ENCODE results near the gene SCARB2. TPM values are rescaled to one million over a fixed set of nuclear protein-coding genes. Genes with fewer than 3 reads are reported as not detected.

The SCARB2 gene
- total RNA-seq, 1 donor from 2014 or later: 172 TPM

DNA sequence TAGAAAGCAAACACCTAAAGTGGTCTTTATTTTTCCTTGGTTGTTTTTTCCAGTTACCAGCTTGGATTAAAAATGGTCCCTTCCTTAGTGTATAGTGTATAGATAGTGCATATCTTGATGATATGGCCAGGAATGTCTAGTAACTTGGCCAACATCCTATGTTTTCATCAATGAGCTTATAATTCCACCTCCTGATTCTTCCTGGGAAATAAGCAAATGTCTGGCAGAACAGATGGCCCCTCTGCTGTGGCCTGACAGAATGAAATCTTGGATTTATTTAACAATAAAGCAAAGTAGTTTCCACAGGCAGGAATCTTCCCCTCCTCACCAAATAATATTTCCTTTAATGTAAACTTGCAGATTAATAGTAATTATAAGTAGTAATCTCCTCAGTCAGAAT is 6.1 kb downstream of the SCARB2 start:
- Histone ChIP-seq H3K4me1 (ENCODE audit: insufficient read depth, low read length) (peaks cover 21% of the 10 kb centered on the region), H3K9me3 (ENCODE audit: insufficient read depth, low read depth, low read length) (no peaks in the 10 kb centered on the region), H3K4me2 (ENCODE audit: low read length) (peak overlapping the region; percentile 83), H4K20me1 (ENCODE audit: insufficient read depth, low read length) (peaks cover 54% of the 10 kb centered on the region), H3K9ac (ENCODE audit: low read length) (no peak overlapping the region), H2AFZ (ENCODE audit: low read depth, low read length) (no peak overlapping the region), H3K79me2 (ENCODE audit: insufficient read depth, low read length) (peaks cover 99% of the 10 kb centered on the region), H3K36me3 (ENCODE audit: insufficient read depth, low read length) (no peaks in the 10 kb centered on the region), H3K27me3 (ENCODE audit: insufficient read depth, low read length) (no peaks in the 10 kb centered on the region), H3K27ac (ENCODE audit: low read depth, low read length) (no peak overlapping the region), H3K4me3 (ENCODE audit: insufficient read depth, low read depth, low read length) (no peak overlapping the region)
- FAIRE-seq (no peak), DNase-seq (ENCODE audit: low read depth) (no peak)
- H3K9me3 Mint-ChIP-seq (ENCODE audit: unreplicated experiment): no peaks in the 10 kb centered on the region
- H3K4me3 Mint-ChIP-seq (ENCODE audit: unreplicated experiment): no peak overlapping the region
- no peaks in the 10 kb centered on the region for H3K27me3 Mint-ChIP-seq (ENCODE audit: low read depth, unreplicated experiment)
- peaks cover 41% of the 10 kb centered on the region for H3K4me1 Mint-ChIP-seq (ENCODE audit: low read depth, unreplicated experiment)
- H3K36me3 Mint-ChIP-seq (ENCODE audit: low read depth, unreplicated experiment): no peaks in the 10 kb centered on the region
- no peak overlapping the region for H3K27ac Mint-ChIP-seq (ENCODE audit: unreplicated experiment)
- TF ChIP-seq, protein P1, sequence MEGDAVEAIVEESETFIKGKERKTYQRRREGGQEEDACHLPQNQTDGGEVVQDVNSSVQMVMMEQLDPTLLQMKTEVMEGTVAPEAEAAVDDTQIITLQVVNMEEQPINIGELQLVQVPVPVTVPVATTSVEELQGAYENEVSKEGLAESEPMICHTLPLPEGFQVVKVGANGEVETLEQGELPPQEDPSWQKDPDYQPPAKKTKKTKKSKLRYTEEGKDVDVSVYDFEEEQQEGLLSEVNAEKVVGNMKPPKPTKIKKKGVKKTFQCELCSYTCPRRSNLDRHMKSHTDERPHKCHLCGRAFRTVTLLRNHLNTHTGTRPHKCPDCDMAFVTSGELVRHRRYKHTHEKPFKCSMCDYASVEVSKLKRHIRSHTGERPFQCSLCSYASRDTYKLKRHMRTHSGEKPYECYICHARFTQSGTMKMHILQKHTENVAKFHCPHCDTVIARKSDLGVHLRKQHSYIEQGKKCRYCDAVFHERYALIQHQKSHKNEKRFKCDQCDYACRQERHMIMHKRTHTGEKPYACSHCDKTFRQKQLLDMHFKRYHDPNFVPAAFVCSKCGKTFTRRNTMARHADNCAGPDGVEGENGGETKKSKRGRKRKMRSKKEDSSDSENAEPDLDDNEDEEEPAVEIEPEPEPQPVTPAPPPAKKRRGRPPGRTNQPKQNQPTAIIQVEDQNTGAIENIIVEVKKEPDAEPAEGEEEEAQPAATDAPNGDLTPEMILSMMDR (IDR thresholded peaks at IDR 0.05; ENCODE audit: insufficient read depth, low read depth, low read length): no peak
- TF ChIP-seq EZH2 (IDR thresholded peaks at IDR 0.05; ENCODE audit: insufficient read depth, low read length): no peak

- H3K36me3 ChIP-seq (ENCODE audit: insufficient read depth, low read length): no peaks in the 10 kb centered on the region
- FAIRE-seq: no peak
- Mint-ChIP-seq H3K27ac (ENCODE audit: unreplicated experiment) (peak overlapping the region; percentile 34), H3K27me3 (ENCODE audit: low read depth, unreplicated experiment) (no peaks in the 10 kb centered on the region), H3K36me3 (ENCODE audit: low read depth, unreplicated experiment) (no peaks in the 10 kb centered on the region), H3K4me1 (ENCODE audit: low read depth, unreplicated experiment) (peaks cover 36% of the 10 kb centered on the region), H3K9me3 (ENCODE audit: unreplicated experiment) (no peaks in the 10 kb centered on the region), H3K4me3 (ENCODE audit: unreplicated experiment) (no peak overlapping the region)
- H4K20me1 ChIP-seq (ENCODE audit: insufficient read depth, low read length): peaks cover 44% of the 10 kb centered on the region
- H3K4me1 ChIP-seq (ENCODE audit: insufficient read depth, low read length): peaks cover 11% of the 10 kb centered on the region
- H3K27ac ChIP-seq (ENCODE audit: low read depth, low read length): peak overlapping the region; percentile 23
- H3K9me3 ChIP-seq (ENCODE audit: insufficient read depth, low read depth, low read length): no peaks in the 10 kb centered on the region
- DNase-seq (ENCODE audit: low read depth): no peak
- H3K79me2 ChIP-seq (ENCODE audit: insufficient read depth, low read length): peaks cover 99% of the 10 kb centered on the region
- no peaks in the 10 kb centered on the region for H3K27me3 ChIP-seq (ENCODE audit: insufficient read depth, low read length)
- no peak overlapping the region for H2AFZ ChIP-seq (ENCODE audit: low read depth, low read length)
- no peak overlapping the region for H3K4me3 ChIP-seq (ENCODE audit: insufficient read depth, low read depth, low read length)
- TF ChIP-seq, protein P1 (IDR thresholded peaks at IDR 0.05; ENCODE audit: insufficient read depth, low read depth, low read length): no peak
- TF ChIP-seq EZH2 (IDR thresholded peaks at IDR 0.05; ENCODE audit: insufficient read depth, low read length): no peak
- H3K9ac ChIP-seq (ENCODE audit: low read length): no peak overlapping the region
- no peak overlapping the region for H3K4me2 ChIP-seq (ENCODE audit: low read length)
Observed at GRCh38 chr4:76206222-76206942, 7.2 kb downstream of the SCARB2 start.

GRCh38 chr4:76205476-76205875 is 8.1 kb downstream of the SCARB2 start:
- no peak for TF ChIP-seq EZH2 (IDR thresholded peaks at IDR 0.05; ENCODE audit: insufficient read depth, low read length)
- TF ChIP-seq, protein P1 (IDR thresholded peaks at IDR 0.05; ENCODE audit: insufficient read depth, low read depth, low read length): no peak
- Histone ChIP-seq H3K9ac (ENCODE audit: low read length) (no peak overlapping the region), H3K27me3 (ENCODE audit: insufficient read depth, low read length) (no peaks in the 10 kb centered on the region), H3K9me3 (ENCODE audit: insufficient read depth, low read depth, low read length) (no peaks in the 10 kb centered on the region), H2AFZ (ENCODE audit: low read depth, low read length) (no peak overlapping the region), H3K4me2 (ENCODE audit: low read length) (no peak overlapping the region), H3K79me2 (ENCODE audit: insufficient read depth, low read length) (peaks cover 99% of the 10 kb centered on the region), H3K4me3 (ENCODE audit: insufficient read depth, low read depth, low read length) (no peak overlapping the region), H3K4me1 (ENCODE audit: insufficient read depth, low read length) (peaks cover 6% of the 10 kb centered on the region), H4K20me1 (ENCODE audit: insufficient read depth, low read length) (peaks cover 48% of the 10 kb centered on the region), H3K36me3 (ENCODE audit: insufficient read depth, low read length) (no peaks in the 10 kb centered on the region), H3K27ac (ENCODE audit: low read depth, low read length) (no peak overlapping the region)
- DNase-seq (ENCODE audit: low read depth): no peak
- no peaks in the 10 kb centered on the region for H3K9me3 Mint-ChIP-seq (ENCODE audit: unreplicated experiment)
- peaks cover 32% of the 10 kb centered on the region for H3K4me1 Mint-ChIP-seq (ENCODE audit: low read depth, unreplicated experiment)
- no peaks in the 10 kb centered on the region for H3K36me3 Mint-ChIP-seq (ENCODE audit: low read depth, unreplicated experiment)
- no peak for FAIRE-seq
- H3K4me3 Mint-ChIP-seq (ENCODE audit: unreplicated experiment): no peak overlapping the region
- H3K27ac Mint-ChIP-seq (ENCODE audit: unreplicated experiment): no peak overlapping the region
- no peaks in the 10 kb centered on the region for H3K27me3 Mint-ChIP-seq (ENCODE audit: low read depth, unreplicated experiment)
